Neural cell (in vitro differentiated cells): Measurements from ENCODE around the gene NOC4L. TPM values are rescaled to one million over a fixed set of nuclear protein-coding genes. Genes with fewer than 3 reads are reported as not detected.

ENCODE experiments used
- H2AFZ ChIP-seq: fragments of 200-600, 300-800 bp; sonication (generic), shearing (Covaris generic); 2 replicates; pipeline ENCODE4 v1.6.0; 2014; ENCODE audit warnings: low read depth, mild to moderate bottlenecking, antibody characterized with exemption, low read length, moderate library complexity
- H3F3A ChIP-seq: fragments of 200-600 bp; shearing (Covaris generic); 2 replicates; pipeline ENCODE4 v1.6.1; 2016; ENCODE audit warnings: mild to moderate bottlenecking, moderate library complexity, mixed read lengths, antibody characterized with exemption, low read length; ENCODE audit not compliant: insufficient read depth, poor library complexity, severe bottlenecking
- H3K27ac ChIP-seq: fragments of 200-600, 300-800 bp; sonication (generic), shearing (Covaris generic); 2 replicates; pipeline ENCODE4 v1.5.1; 2014; ENCODE audit warnings: mild to moderate bottlenecking, low read length, moderate library complexity
- H3K27me3 ChIP-seq: fragments of 300-800, 200-600 bp; sonication (generic), shearing (Covaris generic); 2 replicates; pipeline ENCODE4 v1.6.0; 2014; ENCODE audit warnings: mild to moderate bottlenecking, low read depth, low read length, moderate library complexity; ENCODE audit not compliant: insufficient read depth
- H3K36me3 ChIP-seq: fragments of 300-800, 200-600 bp; sonication (generic), shearing (Covaris generic); 2 replicates; pipeline ENCODE4 v1.5.1; 2014; ENCODE audit warnings: mild to moderate bottlenecking, antibody characterized with exemption, low read length, moderate library complexity; ENCODE audit not compliant: insufficient read depth
- H3K4me2 ChIP-seq: fragments of 300-800, 200-600 bp; sonication (generic), shearing (Covaris generic); 2 replicates; pipeline ENCODE4 v1.6.0; 2014; ENCODE audit warnings: mild to moderate bottlenecking, low read length
- H3K4me3 ChIP-seq: fragments of 300-800, 200-600 bp; sonication (generic), shearing (Covaris generic); 2 replicates; pipeline ENCODE4 v1.5.1; 2014; ENCODE audit warnings: mild to moderate bottlenecking, low read length, moderate library complexity
- H3K79me2 ChIP-seq: fragments of 200-600 bp; shearing (Covaris generic); replicated peaks from 2 replicates; pipeline ENCODE4 v1.6.0; 2014; ENCODE audit warnings: mild to moderate bottlenecking, low read length, moderate library complexity; ENCODE audit not compliant: insufficient read depth
- H3K9ac ChIP-seq: fragments of 300-800, 200-600 bp; sonication (generic), shearing (Covaris generic); 2 replicates; pipeline ENCODE4 v1.6.1; 2016; ENCODE audit warnings: mild to moderate bottlenecking, low read length, mixed read lengths
- H3K9me2 ChIP-seq: fragments of 200-600 bp; shearing (Covaris generic); 2 replicates; pipeline ENCODE4 v1.6.1; 2016; ENCODE audit warnings: mild to moderate bottlenecking, low read length, mixed read lengths; ENCODE audit not compliant: insufficient read depth
- H3K9me3 ChIP-seq: fragments of 200-600, 300-800 bp; sonication (generic), shearing (Covaris generic); 2 replicates; pipeline ENCODE4 v1.6.1; 2016; ENCODE audit warnings: mild to moderate bottlenecking, mixed run types, low read length, moderate library complexity, mixed read lengths
- H4K20me1 ChIP-seq: fragments of 200-600 bp; shearing (Covaris generic); 2 replicates; pipeline ENCODE4 v1.6.1; 2016; ENCODE audit warnings: mild to moderate bottlenecking, mixed run types; ENCODE audit not compliant: insufficient read depth
- EP300 ChIP-seq: fragments of 450-650 bp; conservative IDR thresholded peaks from 2 replicates; pipeline ENCODE4 v1.6.1; 2014; ENCODE audit warnings: antibody characterized with exemption, mild to moderate bottlenecking, moderate library complexity; ENCODE audit not compliant: poor library complexity, severe bottlenecking
- EZH2 ChIP-seq: fragments of 200-600, 300-800 bp; shearing (Covaris generic), sonication (generic); IDR thresholded peaks from 2 replicates; pipeline ENCODE4 v1.6.1; 2014; ENCODE audit warnings: antibody characterized with exemption, low read length, borderline replicate concordance, mild to moderate bottlenecking; ENCODE audit not compliant: insufficient read depth, poor library complexity, severe bottlenecking
- MXI1 ChIP-seq: fragments of 450-650 bp; conservative IDR thresholded peaks from 2 replicates; pipeline ENCODE4 v1.6.1; 2014; ENCODE audit warnings: antibody characterized with exemption, mild to moderate bottlenecking; ENCODE audit not compliant: poor library complexity, severe bottlenecking
- POLR2AphosphoS5 ChIP-seq: IDR thresholded peaks from 2 replicates; pipeline ENCODE4 v1.6.1; 2012
- RAD21 ChIP-seq: fragments of 450-650 bp; conservative IDR thresholded peaks from 2 replicates; pipeline ENCODE4 v1.6.1; 2014; ENCODE audit warnings: antibody characterized with exemption, mild to moderate bottlenecking, moderate library complexity
- SMC3 ChIP-seq: fragments of 450-650 bp; conservative IDR thresholded peaks from 2 replicates; pipeline ENCODE4 v1.6.1; 2014; ENCODE audit warnings: antibody characterized with exemption, mild to moderate bottlenecking, moderate library complexity; ENCODE audit not compliant: poor library complexity
- TAF1 ChIP-seq: IDR thresholded peaks from 2 replicates; pipeline ENCODE4 v1.6.1; 2012; ENCODE audit warnings: low read depth
- polyA plus RNA-seq: library from polyadenylated mRNA; depleted of rRNA; stranded (reverse); fragments of >200 nt; gene quantifications from 2 replicates; pipeline ENCODE4 v1.2.3, GENCODE V29; 2014
- TF ChIP-seq, protein P1 (sequence below): fragments of 450-650 bp; IDR thresholded peaks from 2 replicates; pipeline ENCODE4 v1.5.1; 2014; ENCODE audit warnings: antibody characterized with exemption, mild to moderate bottlenecking, moderate library complexity; ENCODE audit not compliant: poor library complexity, severe bottlenecking
- TF ChIP-seq, protein P2 (sequence below): IDR thresholded peaks from 2 replicates; pipeline ENCODE4 v1.6.1; 2012; ENCODE audit warnings: borderline replicate concordance

The NOC4L gene
- polyA plus RNA-seq, 1 donor from 2014 or later: 26.9 TPM

DNA sequence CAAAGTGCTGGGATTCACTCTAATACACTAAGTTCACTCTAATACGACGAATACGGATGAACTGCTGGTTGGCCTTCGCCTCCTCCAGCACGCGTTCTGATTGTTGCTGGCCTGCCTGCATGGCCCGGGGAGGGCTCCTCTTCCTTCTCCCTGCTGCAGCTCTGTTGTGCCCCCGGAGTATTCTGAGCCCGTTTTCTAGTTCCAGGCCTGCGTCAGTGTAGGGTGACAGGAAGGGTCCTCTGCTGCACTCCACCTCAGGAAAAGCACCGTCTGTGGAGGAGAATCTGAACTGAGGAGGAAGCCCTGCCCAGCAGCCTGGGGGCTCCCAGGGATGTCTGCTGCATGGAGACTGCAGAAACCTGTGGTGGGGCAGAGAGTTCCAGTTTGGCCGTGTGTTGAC is 44.5 kb upstream of the NOC4L start:
- TF ChIP-seq, protein P1, sequence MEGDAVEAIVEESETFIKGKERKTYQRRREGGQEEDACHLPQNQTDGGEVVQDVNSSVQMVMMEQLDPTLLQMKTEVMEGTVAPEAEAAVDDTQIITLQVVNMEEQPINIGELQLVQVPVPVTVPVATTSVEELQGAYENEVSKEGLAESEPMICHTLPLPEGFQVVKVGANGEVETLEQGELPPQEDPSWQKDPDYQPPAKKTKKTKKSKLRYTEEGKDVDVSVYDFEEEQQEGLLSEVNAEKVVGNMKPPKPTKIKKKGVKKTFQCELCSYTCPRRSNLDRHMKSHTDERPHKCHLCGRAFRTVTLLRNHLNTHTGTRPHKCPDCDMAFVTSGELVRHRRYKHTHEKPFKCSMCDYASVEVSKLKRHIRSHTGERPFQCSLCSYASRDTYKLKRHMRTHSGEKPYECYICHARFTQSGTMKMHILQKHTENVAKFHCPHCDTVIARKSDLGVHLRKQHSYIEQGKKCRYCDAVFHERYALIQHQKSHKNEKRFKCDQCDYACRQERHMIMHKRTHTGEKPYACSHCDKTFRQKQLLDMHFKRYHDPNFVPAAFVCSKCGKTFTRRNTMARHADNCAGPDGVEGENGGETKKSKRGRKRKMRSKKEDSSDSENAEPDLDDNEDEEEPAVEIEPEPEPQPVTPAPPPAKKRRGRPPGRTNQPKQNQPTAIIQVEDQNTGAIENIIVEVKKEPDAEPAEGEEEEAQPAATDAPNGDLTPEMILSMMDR: no peak
- no peak for TF ChIP-seq SMC3
- Histone ChIP-seq H3K36me3 (no peaks in the 10 kb centered on the region), H3K79me2 (no peaks in the 10 kb centered on the region), H3K4me3 (no peak overlapping the region), H3K9me2 (no peaks in the 10 kb centered on the region), H3K27me3 (no peaks in the 10 kb centered on the region), H3K27ac (no peak overlapping the region), H3K9ac (no peak overlapping the region), H4K20me1 (no peaks in the 10 kb centered on the region), H3K9me3 (no peaks in the 10 kb centered on the region), H3K4me2 (no peak overlapping the region), H2AFZ (no peak overlapping the region), H3F3A (no peaks in the 10 kb centered on the region)

DNA sequence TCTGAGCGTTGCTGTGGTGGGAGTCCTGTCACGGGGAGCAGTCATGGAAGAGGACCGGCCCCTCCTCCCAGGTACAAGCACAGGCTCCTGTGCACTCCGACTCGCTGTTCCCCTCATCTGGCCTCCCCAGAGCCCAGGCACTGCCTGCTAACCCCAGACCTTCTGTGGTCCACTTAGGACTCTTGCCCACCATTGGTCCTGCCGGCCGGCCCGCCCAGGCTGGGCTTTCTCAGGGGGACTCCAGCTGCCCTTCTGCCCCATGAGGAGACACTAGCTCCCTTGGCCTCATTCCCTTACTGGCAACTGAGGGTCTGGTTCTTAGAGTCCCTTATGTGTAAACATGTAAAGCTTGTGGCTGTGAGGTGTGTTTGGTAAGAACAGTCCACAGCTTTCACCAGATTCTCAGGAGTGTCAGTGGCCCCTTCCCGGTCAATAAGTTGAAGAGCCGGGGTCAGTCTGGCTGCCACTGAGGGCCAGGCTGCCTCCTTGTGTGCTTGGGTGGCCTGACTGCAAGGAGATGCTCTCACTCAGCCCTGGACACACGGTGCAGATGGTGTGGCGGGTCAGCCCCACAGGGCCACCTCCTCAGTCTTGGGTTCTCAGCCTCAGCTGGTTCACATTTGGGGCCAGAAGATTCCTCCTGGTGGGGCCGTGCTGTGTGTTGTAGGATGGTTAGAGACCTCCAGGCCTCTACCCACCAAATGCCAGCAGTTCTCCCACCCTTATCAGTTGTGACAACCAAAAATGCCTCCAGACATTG is 43.8 kb upstream of the NOC4L start:
- Histone ChIP-seq H3K9me3 (no peaks in the 10 kb centered on the region), H3K27me3 (no peaks in the 10 kb centered on the region), H3K4me2 (no peak overlapping the region), H3K9ac (no peak overlapping the region), H4K20me1 (no peaks in the 10 kb centered on the region), H3K36me3 (no peaks in the 10 kb centered on the region), H3K9me2 (no peaks in the 10 kb centered on the region), H3F3A (no peaks in the 10 kb centered on the region), H2AFZ (no peak overlapping the region), H3K79me2 (no peaks in the 10 kb centered on the region), H3K27ac (no peak overlapping the region), H3K4me3 (no peak overlapping the region)
- no peak for TF ChIP-seq SMC3
- TF ChIP-seq RAD21: no peak
- no peak for TF ChIP-seq TAF1
- TF ChIP-seq, protein P2, sequence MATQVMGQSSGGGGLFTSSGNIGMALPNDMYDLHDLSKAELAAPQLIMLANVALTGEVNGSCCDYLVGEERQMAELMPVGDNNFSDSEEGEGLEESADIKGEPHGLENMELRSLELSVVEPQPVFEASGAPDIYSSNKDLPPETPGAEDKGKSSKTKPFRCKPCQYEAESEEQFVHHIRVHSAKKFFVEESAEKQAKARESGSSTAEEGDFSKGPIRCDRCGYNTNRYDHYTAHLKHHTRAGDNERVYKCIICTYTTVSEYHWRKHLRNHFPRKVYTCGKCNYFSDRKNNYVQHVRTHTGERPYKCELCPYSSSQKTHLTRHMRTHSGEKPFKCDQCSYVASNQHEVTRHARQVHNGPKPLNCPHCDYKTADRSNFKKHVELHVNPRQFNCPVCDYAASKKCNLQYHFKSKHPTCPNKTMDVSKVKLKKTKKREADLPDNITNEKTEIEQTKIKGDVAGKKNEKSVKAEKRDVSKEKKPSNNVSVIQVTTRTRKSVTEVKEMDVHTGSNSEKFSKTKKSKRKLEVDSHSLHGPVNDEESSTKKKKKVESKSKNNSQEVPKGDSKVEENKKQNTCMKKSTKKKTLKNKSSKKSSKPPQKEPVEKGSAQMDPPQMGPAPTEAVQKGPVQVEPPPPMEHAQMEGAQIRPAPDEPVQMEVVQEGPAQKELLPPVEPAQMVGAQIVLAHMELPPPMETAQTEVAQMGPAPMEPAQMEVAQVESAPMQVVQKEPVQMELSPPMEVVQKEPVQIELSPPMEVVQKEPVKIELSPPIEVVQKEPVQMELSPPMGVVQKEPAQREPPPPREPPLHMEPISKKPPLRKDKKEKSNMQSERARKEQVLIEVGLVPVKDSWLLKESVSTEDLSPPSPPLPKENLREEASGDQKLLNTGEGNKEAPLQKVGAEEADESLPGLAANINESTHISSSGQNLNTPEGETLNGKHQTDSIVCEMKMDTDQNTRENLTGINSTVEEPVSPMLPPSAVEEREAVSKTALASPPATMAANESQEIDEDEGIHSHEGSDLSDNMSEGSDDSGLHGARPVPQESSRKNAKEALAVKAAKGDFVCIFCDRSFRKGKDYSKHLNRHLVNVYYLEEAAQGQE: no peak
- no peak for TF ChIP-seq EZH2
- TF ChIP-seq, protein P1: no peak
- no peak for TF ChIP-seq EP300
- no peak for TF ChIP-seq POLR2AphosphoS5
- no peak for TF ChIP-seq MXI1
